HG02759 (cell line): ENCODE results near the gene ATP8B4.

ENCODE experiments used
- ATAC-seq: cut with Tn5 transposase; IDR thresholded peaks from one replicate; pipeline ENCODE4 v1.9.1; 2021; ENCODE audit warnings: mild to moderate bottlenecking, moderate library complexity; ENCODE audit not compliant: unreplicated experiment

ATP8B4 gene

DNA sequence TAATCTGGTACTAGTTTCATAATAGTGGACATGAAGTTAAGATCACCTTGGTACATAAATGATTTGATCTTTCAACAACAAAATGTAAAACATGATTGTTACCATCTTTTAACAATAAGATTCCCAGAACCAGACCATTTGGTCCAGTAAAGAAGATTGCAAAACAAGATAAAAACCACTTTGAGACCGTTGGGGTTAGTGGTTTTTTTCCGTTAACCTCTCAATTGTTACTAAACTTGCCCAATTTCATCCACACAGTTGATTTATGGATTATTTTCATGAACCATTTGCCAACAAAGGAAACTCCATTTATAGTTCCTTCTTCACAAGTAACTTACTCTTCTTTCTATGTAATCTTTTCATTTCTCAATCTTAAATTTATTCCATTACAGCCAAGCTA, 53.8 kb downstream of the ATP8B4 start:
- ATAC-seq: no peak

DNA sequence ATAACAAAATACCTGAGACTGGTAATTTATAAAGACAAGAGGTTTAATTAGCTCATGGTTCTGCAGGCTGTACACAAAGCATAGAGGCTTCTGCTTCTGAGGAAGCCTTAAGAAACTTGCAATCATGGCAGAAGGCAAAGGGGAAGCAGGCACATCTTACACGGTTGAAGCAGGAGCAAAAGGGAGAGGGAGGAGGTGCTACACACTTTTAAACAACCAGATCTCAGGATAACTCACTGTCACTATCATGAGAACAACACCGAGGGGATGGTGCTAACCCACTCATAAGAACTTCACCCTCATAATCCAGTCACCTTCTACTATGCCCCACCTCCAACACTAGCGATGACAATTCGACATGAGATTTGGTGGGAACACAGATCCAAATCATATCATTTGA, 54.4 kb downstream of the ATP8B4 start:
- ATAC-seq: no peak

DNA sequence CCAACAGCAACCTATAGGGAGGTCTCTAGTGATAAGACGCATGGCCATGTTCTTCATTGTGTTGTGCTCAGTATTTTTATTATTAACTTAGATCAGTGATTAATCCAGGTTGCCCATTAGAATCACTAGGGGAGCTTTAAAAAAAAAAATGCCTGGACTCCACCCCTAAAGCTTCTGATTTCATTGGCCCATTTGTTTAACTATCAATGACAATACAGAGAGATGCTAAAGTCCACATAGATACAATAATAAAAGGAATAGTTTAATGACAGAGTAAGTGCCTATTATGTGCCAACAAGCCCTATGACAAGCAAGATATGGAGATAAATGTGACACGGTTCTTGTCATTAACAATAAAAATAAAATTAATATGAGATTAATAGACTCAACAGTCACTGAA, 55.8 kb downstream of the ATP8B4 start:
- no peak for ATAC-seq

DNA sequence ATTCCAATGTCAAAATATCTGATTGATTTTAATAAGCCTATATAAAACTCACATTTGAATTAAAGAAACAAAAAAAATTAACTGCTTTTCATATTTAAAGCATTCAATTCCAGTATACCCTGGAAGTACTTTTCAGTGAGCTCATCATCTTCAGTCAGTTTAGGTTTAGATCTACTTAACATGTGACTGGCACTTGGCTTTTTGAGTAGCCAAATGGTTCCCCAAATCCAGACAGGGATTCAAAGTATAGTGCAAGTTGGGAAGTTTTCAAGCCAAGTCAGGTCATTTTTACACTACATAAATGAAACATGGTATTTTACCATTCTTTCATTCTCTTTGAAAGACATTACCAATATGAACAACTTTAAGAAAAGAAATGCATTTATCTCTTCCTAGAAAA, 57.5 kb downstream of the ATP8B4 start:
- no peak for ATAC-seq

DNA sequence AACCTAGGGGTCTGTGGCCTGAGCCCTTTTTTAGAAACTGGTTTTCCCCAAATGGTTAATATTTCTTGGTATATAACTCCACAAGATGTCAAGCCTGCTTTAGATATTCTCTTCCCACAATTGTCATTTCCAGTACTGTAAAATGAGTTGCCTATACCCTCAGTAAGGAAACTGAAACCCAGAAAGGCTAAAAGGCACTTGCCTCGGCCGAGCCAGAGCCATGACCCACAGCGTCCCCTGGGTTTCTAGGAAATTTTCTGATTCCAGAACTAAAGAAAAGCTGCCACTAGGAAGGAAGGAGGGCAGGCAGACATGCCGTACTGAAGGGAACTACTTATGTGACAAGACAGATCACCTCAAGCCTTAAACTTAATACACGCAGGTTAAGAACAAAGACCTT, 59.1 kb downstream of the ATP8B4 start:
- ATAC-seq: no peak

DNA sequence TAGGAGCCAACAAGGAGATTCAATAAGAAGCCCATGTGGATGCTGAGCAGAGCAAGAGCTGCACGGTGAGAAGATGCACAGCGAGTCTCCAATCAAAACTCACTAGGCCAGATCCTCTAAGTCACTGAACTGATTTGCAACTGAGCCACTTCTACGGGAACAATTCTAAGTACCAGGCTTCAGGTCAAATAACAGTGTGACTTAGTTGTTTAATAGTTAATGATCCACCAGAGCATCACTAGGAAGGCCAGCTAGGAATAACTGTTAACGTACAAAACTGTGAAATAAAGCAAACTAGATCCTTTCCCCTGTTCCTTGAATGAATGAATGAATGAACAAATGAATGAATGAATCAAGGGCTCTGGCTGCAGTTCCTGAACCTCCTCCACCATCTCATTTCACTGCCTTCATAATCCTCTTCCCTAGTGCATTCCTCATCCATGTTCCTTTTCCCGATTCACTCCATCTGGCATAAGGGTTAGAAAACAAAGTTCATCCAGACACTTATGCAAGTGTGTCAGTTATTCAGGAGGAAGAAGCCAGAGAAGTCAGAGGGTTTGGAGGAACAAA, 59.7 kb downstream of the ATP8B4 start:
- no peak for ATAC-seq

DNA sequence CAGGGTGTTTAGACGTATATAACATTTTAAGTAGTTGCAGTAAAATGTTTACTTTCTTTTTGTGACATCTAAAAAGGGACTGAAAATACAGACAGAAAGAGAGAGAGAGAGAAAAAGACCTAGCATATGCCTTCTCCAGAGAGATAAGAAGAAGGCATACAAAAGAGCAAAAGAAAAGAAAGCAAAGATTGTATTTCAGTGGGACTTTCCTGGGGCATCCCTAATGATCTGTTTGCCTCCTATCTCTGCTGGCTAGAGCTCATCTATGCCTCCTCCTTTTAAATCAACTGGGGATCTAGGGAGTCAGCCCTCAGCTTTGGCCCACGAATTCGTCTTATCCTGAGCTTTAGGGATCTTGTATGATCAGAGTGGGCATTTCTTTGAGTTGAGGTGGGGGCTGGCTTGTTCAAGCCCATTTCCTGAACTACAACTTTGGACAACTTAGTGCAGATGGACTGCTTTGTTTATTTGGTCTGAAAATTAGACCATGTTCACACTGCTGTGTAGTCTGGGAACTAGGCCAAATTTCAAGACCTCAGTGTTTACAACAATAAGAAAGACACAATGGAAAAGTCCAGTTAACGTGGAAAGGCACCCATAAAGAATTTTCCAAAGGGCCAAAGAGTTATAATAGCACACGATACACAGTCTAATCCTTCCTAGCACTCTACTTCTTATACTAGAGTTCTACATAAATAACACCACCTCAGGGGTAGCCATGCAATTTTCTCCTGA, 61.0 kb downstream of the ATP8B4 start:
- ATAC-seq: no peak

DNA sequence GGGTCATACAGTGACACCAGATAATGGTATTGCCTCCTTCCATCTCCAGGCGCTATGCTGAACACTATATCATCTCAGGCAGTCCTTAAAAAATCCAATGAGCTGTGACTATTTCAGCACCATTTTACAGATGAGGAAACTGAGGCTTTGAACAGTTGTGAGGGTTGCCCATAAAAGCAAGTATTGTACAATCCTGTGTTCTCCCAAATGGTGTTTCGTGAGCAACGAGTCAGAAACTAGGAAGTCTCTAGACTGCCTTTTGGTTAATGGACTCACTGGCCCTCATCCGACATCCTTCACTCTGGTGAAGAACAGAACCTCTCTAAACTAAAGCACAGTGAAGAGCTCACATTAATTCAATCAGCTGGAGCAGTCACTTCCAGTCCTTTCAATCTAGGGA, 61.8 kb downstream of the ATP8B4 start:
- ATAC-seq: no peak

DNA sequence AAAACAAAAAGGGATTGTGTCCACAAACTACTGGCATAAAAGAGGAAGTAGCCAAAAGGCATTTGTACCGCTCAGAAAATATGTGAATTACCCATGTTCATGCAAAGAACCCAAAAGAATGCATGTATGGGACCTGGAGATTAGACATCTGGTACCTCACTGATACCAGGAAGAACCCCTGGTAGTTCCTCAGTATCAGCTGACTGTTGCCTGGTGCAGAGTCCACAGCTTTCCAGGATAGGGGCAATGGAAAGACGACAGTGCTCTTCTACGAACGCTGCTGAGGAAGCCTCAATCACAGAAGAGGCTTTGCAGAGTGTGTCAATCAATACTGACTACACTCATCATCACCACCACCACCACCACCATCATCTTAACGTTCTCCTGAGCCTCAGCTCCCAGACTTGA, 63.3 kb downstream of the ATP8B4 start:
- ATAC-seq: no peak

DNA sequence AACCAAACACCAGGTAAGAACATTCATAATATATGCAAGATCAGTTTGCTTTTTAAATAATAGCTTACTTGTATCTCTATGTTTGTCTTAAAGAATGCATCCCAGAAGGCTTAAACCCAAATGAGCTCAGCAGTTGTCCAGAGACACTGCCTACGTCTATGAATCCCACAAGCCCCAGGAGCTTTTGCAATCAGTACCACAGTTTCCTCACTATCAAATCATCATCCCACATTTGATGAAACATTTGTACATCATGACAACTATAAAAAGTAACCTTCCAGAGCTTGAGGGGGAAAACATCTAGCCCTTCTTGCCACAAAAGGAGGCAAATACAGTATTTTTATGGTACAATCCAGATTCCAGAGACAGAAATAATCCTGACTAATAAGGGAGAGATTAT, 63.7 kb downstream of the ATP8B4 start:
- ATAC-seq: no peak

DNA sequence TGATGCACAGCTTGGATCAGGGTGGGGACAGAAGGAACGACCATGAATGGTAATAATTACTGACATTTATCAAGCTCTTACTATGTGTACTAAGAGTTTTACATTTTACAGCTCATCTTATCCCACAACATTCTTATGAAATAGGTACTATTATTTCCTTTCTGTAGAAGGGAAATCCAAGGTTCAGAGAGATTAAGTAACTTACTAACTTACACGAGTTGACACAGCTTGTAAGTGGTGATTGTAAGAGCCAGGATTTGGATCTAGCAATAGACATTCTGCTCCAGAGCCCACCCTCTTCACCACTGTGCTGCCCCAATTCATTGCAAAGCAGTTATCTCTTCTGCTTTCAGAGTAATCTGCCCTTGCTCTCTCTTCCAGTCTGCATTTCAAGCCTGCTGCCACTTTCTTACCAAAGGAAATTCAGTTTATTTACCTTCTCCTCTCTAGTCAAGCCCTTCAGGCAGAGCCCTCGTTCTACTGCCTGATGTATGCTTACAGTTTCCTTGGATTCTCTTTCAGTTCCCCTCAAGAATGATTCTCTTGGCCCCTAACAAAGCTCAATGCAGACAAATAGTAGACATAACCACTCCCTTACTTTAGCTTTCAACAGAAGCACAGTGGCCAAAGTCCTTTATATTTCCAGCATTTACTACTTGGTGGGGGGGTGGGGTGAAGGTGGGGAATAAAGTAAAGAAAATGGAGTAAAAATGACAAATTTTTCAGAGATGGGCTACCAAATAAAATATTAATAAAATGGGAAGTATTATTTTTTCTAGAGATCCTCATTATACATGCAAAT, 65.8 kb downstream of the ATP8B4 start:
- ATAC-seq: no peak

DNA sequence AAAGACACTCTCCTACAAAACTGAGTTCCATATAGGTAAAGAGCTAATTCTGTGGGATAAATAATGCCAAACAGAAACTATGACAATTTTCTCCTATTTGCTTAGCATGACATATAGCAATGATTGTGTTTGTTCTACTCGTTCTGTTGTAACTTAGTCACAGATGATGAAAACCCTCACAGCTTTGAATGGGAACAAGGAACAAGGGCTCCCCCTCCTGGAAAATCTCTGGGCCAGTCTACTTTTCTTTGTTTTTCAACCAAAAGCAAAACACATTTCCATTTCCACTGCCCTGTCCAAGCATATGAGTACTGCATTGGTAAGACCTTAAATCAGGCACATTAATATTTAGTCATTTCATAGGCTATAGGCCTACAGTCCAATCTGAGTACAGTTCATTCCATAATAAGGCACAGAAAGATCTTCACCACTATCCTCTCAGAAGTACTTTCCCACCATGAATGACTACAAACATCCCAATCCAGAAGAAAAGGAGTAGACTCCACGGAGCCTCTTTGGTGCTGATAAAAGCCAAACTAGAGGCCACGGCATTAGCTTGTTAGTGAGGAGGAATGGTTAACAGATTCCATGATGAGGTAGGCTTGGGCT, 67.1 kb downstream of the ATP8B4 start:
- no peak for ATAC-seq

DNA sequence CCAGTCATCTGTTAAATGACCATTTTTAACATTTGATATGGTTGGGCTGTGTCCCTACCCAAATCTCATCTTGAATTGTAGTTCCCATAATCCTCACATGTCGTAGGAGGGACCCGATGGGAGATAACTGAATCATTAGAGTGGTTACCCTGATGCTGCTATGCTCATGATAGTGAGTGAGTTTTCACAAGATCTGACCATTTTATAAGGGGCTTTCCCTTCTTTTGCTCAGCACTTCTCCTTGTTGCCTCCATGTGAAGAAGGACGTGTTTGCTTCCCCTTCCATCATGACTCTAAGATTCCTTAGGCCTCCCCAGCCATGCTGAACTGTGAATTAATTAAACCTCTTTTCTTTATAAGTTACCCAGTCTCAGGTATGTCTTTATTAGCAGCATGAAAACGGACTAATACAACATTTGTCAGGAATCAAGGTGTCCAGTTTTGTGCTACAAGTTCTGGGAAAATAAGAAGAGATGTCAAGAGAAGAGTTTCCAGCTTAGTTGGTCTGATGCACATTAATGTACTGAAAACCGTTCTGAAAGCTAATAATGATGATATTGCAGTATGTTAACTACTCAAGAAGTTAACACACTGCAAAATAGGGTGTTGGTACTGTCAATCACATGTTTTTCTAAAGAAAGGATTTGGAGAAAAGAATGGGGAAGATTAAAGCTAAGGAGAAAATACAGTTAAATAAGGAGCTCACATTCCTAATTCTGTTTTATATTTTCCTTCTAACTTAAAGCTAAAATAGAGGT, 67.9 kb downstream of the ATP8B4 start:
- no peak for ATAC-seq

DNA sequence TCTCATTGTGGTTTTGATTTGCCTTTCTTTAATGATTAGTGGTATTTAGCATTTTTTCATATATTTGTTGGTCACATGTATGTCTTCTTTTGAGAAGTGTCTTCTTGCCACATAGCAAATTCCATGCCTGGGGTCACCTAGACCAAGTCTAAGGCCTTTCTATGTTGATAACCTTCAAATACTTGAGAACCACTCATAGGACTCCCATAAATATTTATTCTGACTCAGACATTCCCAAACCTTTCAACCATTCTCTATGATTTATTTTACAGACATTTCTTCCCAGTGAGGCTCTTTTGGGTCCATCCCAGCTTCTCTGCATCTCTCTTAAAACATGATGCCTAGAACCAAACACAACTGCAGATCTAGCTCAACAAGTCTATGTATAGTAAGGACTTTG, 69.2 kb downstream of the ATP8B4 start:
- no peak for ATAC-seq

DNA sequence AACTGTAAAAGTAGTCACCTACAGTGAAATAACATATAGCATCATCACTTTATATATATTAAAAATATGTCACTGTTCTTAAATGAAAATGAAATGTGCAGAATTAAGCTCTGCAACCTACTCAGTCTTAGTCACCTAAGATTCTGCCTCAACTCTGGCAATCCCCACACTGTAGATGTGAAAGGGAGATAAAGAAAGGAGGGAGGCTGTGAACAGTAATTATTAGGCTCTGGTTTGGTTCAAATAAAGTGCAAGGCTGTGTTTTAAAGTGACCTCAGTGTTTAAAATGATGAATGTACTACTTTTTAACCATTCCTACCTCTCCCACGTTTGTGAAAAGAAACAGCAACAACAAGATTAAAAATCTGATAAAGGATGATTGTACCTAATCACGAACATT, 72.2 kb downstream of the ATP8B4 start:
- ATAC-seq: no peak

DNA sequence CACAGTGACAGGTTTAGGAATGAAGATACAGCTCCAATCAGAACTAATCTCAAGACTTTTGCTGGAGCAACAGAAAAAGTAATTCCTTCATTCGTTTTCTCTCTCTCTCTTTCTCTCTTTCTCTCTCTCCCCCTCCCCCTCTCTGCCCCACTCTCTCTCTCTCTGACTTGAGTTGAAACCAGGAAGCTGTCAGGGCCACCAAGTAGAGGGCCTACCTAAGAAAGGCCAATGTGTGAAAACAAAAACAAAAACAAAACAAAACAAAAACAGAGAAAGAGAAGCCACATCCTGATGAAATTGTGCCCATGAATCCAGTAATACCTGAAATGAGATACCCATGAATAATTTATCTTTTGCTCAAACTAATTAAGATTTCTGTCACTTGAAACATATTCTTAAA, 72.9 kb downstream of the ATP8B4 start:
- ATAC-seq: no peak

DNA sequence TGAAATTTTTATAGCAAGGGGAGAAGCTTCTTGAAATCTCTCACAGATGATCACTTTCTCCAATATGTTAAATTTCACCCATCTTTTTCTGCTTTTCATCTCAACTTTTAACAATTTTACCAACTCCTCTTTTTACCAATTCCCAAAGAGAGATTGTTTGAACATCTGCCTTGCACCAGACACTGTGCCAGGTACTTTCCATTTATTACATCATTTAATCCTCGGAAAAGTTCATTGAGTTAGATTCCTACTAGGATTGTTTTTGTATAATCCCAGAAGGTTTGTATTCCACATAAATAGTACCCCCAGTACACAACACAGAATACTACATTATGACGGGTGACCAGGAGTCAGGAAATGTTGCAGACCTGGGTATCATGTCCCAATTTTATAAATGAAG, 74.1 kb downstream of the ATP8B4 start:
- no peak for ATAC-seq

DNA sequence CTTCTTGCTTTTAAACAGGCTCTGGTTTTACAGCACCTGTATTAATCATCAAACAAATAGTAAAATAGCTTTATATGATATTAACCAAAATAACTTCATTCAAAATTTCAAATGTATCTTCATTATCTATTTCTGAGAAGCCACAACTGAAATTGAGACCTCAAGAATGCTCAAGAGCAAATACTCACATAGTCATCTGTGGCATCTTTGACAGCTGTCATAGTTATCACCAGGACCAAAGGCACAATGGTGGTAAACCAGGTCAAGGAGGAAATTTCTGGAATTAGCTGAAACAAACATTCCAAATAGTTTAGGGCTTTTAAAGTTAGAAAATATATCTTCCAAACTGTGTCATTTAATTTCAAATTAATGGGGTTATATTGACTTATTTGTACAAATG, 74.6 kb downstream of the ATP8B4 start:
- no peak for ATAC-seq

DNA sequence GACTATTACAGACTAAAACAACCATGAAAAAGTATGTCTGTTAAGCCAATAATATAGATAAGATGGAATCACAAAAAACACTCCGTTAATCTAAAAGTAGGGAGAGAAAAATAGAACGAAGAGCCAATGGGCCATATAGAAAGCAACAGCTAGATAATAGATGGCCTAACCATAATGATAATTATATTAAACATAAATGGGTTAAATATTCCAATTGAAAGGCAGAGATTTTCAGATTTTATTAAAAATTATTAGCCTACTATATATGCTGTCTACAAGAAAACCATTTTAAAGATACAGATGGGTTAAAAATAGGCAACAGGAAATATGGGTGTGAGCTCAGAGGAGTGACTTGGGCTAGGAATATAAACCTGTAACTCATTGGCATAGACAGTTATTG, 76.3 kb downstream of the ATP8B4 start:
- no peak for ATAC-seq

DNA sequence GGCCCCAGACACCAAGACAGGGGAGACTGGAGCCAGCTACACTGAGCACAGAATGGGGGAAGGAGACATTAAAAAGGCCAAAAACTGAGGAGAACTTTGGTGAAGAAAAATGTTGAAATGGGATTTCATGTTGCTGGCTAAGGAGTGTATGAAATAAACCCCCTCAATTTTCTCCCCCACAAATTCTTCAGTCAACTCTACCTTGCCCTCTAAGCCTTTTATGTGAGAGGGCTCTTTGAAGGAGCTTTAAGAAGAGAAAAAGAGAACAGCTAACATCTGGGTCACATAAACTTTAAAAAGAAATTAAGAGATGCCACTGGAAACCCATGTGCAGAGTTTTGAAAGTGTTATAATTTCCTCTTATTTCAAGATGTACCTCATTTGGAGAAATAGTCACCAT, 88.6 kb downstream of the ATP8B4 start:
- ATAC-seq: no peak

DNA sequence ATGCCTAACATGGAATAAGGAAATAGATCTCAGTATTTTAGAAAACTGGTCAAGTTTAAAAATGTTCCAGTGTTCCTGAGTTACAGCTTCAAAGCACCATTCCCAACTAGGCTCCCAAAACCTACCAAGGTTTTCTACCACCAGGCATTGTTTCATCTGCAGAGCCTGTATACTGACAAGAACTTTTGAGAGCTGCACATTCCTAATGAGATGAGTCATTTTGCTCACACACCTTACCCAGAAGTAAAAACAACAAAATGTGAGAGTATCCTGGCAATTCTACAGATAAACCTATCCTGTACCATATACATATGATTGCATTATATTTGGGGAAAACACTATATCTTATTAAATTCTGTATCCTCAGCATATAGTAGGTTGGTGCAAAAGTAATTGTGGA, 90.7 kb downstream of the ATP8B4 start:
- ATAC-seq: no peak
